Bronchial epithelial cell (primary cell): ENCODE measurements around the gene GPS1. TPM values are rescaled to one million over a fixed set of nuclear protein-coding genes. Genes with fewer than 3 reads are reported as not detected.

Experiments
- DNase-seq: peaks from one replicate; pipeline ENCODE4 v3.0.0-alpha.2; 2010; ENCODE audit warnings: low read depth
- FAIRE-seq: peaks from 2 replicates; lab custom pipeline; 2011; peaks lifted over from hg19 to GRCh38; lab: Jason Lieb, UNC
- H3K27me3 ChIP-seq: 2 replicates; pipeline ENCODE4 v1.5.1; 2011; ENCODE audit warnings: low read length; ENCODE audit not compliant: control insufficient read depth, insufficient read depth
- H3K36me3 ChIP-seq: 2 replicates; pipeline ENCODE4 v1.5.1; 2011; ENCODE audit warnings: low read length; ENCODE audit not compliant: control insufficient read depth, insufficient read depth
- H3K4me3 ChIP-seq: 2 replicates; pipeline ENCODE4 v1.5.1; 2011; ENCODE audit warnings: mild to moderate bottlenecking, low read depth, low read length, control low read depth
- total RNA-seq: library from RNA; depleted of rRNA; stranded (reverse); fragments of >200 nt; gene quantifications from 2 replicates; pipeline ENCODE4 v1.2.1, GENCODE V29; 2014
- TF ChIP-seq, protein P1 (sequence below): IDR thresholded peaks from 2 replicates; pipeline ENCODE4 v1.5.1; 2011; ENCODE audit warnings: mild to moderate bottlenecking, moderate library complexity, low read length, control low read depth, inconsistent platforms; ENCODE audit not compliant: insufficient read depth, severe bottlenecking

The GPS1 gene
- total RNA-seq, 1 donor from 2014 or later, result 117 TPM

DNA sequence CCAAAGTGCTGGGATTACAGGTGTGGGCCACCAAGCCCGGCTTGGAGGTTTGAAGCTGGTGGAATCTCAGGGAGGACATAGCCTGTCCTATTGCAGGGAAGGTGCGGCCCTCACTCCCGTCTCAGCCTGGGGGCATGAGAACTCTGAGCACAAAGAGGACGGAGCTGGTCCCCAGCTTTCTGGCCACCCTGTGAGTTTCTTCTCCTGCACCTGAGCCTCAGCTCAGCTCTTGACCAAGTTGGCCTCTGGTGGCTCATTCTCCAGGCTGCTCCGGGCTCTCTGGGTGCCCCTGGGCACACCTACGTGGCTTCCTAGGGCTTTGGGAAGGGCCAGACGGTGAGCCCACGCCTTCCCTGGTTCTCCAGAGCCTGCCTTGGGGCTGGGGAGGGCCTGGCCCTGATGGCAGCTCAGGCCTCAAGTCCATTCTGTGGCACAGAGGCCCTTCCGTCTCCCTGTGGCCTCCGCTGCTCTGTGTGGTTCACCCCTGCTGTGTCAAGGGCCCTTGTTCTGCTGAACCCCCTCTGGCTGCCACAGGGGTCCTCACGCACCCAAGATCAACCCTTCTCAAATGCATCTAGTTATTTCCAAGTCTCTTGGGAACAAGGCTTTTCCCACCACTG is 53.2 kb downstream of the GPS1 start:
- H3K4me3 ChIP-seq, result no peak overlapping the region
- TF ChIP-seq, protein P1, sequence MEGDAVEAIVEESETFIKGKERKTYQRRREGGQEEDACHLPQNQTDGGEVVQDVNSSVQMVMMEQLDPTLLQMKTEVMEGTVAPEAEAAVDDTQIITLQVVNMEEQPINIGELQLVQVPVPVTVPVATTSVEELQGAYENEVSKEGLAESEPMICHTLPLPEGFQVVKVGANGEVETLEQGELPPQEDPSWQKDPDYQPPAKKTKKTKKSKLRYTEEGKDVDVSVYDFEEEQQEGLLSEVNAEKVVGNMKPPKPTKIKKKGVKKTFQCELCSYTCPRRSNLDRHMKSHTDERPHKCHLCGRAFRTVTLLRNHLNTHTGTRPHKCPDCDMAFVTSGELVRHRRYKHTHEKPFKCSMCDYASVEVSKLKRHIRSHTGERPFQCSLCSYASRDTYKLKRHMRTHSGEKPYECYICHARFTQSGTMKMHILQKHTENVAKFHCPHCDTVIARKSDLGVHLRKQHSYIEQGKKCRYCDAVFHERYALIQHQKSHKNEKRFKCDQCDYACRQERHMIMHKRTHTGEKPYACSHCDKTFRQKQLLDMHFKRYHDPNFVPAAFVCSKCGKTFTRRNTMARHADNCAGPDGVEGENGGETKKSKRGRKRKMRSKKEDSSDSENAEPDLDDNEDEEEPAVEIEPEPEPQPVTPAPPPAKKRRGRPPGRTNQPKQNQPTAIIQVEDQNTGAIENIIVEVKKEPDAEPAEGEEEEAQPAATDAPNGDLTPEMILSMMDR, result no peak
- no peak for FAIRE-seq

DNA sequence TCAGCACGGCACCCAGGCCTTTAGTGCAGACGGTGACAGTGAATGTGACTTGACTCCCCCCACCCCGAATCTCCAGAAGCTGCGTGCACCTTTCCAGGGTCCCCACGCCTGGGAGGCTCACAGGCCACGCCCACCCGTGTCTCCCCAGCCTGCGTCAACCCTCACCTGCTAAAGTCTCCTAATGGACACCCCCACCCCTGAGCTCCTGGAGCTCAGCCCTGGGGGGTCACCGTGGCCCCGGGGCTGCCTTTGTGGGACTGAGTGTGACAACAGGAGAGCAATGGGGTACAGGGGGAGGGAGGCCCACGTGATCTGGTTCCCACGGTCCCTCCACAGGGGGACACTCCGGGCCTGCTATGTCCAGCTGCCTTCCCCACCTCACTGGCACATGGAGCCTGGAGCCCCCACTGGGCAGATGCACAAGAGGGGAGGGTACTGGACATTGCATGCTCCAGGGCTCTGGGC is 53.8 kb downstream of the GPS1 start:
- peaks cover 2% of the 10 kb centered on the region for H3K36me3 ChIP-seq
- FAIRE-seq (no peak), DNase-seq (no peak)
- H3K4me3 ChIP-seq, result peak overlapping the region; percentile 28
- TF ChIP-seq, protein P1, result no peak
- no peaks in the 10 kb centered on the region for H3K27me3 ChIP-seq

More for the DNA sequence above, 53.2 kb downstream of the GPS1 start:
- Histone ChIP-seq H3K27me3 (no peaks in the 10 kb centered on the region), H3K36me3 (peaks cover 2% of the 10 kb centered on the region)
- DNase-seq, result no peak

DNA sequence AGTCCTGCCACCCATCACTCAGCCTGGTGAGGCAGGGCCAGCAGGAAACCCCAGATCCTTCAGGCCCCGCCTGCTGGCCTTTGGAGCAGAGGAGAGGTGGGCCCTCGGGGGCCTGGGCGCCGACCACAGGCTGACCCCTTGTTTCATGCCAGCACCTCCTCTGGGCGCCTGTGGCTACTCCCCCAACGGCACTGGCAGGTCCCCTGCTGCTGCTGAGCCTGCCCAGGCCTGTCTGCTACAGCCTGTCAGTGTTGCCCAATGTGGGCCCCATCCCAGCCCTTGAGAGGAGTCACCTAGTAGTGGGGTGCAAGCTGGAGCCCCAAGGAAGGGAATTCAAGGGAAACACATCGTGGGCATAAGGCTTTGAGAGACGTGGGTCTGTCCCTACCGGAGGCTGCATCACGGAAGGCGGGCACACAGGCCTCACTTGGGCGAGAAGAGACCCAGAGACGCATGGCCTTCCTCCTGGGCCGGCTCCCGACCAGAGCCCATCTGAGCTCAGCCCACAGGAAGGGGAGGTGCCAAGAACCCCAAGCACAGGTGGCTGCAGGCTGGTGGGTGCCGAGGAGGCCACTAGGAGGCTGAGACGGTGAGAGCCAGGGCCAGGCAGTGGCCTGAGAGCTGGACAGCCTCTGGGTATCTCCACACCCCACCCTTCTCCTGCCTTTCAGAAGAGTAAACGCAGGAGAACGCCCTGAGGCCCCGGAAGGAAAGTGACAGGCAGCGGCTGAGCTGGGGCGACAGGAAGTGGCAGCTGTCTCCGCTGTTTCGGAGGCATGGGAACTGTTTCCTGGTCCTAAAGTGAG is 54.4 kb downstream of the GPS1 start:
- FAIRE-seq, result peak; percentile 43
- Histone ChIP-seq H3K4me3 (peak overlapping the region; percentile 28), H3K27me3 (no peaks in the 10 kb centered on the region), H3K36me3 (peaks cover 2% of the 10 kb centered on the region)
- TF ChIP-seq, protein P1, result peak; percentile 54
- DNase-seq, result peak; percentile 76

DNA sequence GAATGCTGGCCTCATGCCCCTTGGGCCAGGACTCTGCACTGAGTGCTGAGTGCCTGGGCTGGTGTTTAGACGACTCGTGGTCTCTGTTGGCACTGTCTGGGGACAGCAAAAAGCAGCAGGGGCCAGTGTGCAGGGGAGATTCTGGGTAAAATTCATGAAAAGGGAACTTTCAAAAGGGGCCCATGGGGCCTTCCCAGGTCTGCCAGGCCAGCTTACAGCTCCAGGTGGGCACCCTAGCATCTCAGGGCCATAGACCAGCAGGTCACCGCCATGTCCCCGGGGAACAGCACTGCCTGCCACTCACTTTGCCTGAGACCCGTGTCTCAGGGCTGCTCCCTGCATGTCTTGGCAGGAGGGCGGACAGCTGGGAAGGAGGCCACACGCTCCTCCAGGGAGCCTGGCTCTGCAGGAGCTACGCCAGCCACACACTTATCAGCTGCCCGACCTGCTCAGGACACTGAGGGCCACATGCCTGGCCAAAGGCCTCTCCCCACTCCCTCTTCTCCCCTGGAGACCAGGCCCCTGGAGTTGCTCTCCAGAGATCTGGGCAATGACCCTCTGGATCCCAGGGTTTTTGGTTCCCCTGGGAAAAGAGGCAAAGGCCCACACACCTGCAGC is 55.1 kb downstream of the GPS1 start:
- no peak overlapping the region for H3K4me3 ChIP-seq
- peaks cover 1% of the 10 kb centered on the region for H3K36me3 ChIP-seq
- no peak for DNase-seq
- FAIRE-seq, result no peak
- no peaks in the 10 kb centered on the region for H3K27me3 ChIP-seq
- TF ChIP-seq, protein P1, result no peak

Other genes with a start within 250 kb of the GPS1 start
- gene GCGR, start 247.7 kb upstream of the GPS1 start, total RNA-seq, result not detected in 2 replicates
- gene MCRIP1, start 218.6 kb upstream of the GPS1 start, total RNA-seq, result 25.8 and 32.6 TPM in 2 replicates
- 0.13 TPM in 1 of 2 replicates, not detected in the other for gene PPP1R27, start 216.8 kb upstream of the GPS1 start, total RNA-seq
- gene P4HB, start 191.4 kb upstream of the GPS1 start, total RNA-seq, result 673 and 821 TPM in 2 replicates
- gene ARHGDIA, start 180.6 kb upstream of the GPS1 start, total RNA-seq, result 57.4 and 67.0 TPM in 2 replicates
- gene ALYREF, start 160.3 kb upstream of the GPS1 start, total RNA-seq, result 105 and 145 TPM in 2 replicates
- 237 and 251 TPM in 2 replicates for gene ANAPC11, start 160.2 kb upstream of the GPS1 start, total RNA-seq
- gene NPB, start 149.7 kb upstream of the GPS1 start, total RNA-seq, result 0.26 and 0.51 TPM in 2 replicates
- gene PCYT2, start 140.5 kb upstream of the GPS1 start, total RNA-seq, result 16.5 and 29.5 TPM in 2 replicates
- gene SIRT7, start 133.7 kb upstream of the GPS1 start, total RNA-seq, result 48.4 and 62.2 TPM in 2 replicates
- 16.8 and 19.6 TPM in 2 replicates for gene MAFG, start 124.2 kb upstream of the GPS1 start, total RNA-seq
- gene PYCR1, start 114.6 kb upstream of the GPS1 start, total RNA-seq, result 152 and 178 TPM in 2 replicates
- not detected in 2 replicates for gene MYADML2, start 104.7 kb upstream of the GPS1 start, total RNA-seq
- 0.13 TPM in 1 of 2 replicates, not detected in the other for gene NOTUM, start 90.7 kb upstream of the GPS1 start, total RNA-seq
- 22.6 and 32.1 TPM in 2 replicates for gene ASPSCR1, start 74.3 kb upstream of the GPS1 start, total RNA-seq
- 33.8 and 38.7 TPM in 2 replicates for gene CENPX, start 29.0 kb upstream of the GPS1 start, total RNA-seq
- gene LRRC45, start 28.6 kb upstream of the GPS1 start, total RNA-seq, result 6.1 and 8.4 TPM in 2 replicates
- 18.7 and 25.2 TPM in 2 replicates for gene RAC3, start 20.2 kb upstream of the GPS1 start, total RNA-seq
- gene DCXR, start 14.2 kb upstream of the GPS1 start, total RNA-seq, result 83.3 and 87.9 TPM in 2 replicates
- 26.3 and 38.7 TPM in 2 replicates for gene RFNG, start 87 bp upstream of the GPS1 start, total RNA-seq
- gene DUS1L, start 13.9 kb downstream of the GPS1 start, total RNA-seq, result 122 and 125 TPM in 2 replicates
- 37.1 and 38.5 TPM in 2 replicates for gene FASN, start 46.3 kb downstream of the GPS1 start, total RNA-seq
- 8.1 and 10.8 TPM in 2 replicates for gene CCDC57, start 160.9 kb downstream of the GPS1 start, total RNA-seq
- 162 and 205 TPM in 2 replicates for gene SLC16A3, start 177.1 kb downstream of the GPS1 start, total RNA-seq
- 64.9 and 72.4 TPM in 2 replicates for gene CSNK1D, start 221.8 kb downstream of the GPS1 start, total RNA-seq